Measurements from ENCODE around the gene TBC1D8. TPM values are rescaled to one million over a fixed set of nuclear protein-coding genes. Genes with fewer than 3 reads are reported as not detected.
"Not testable (repeated sequence)": the region's sequence is repeated elsewhere in the genome, so short reads cannot be mapped to it uniquely, and the experiment has no call there.

The TBC1D8 gene
- total RNA-seq, 2 experiments from 2014 or later: 2.0 to 2.1 TPM

GRCh38 chr2:101175991-101176390 is 24.8 kb upstream of the TBC1D8 start:
- Mint-ChIP-seq H3K9me3 (peaks cover 9% of the 10 kb centered on the region), H3K27me3 (no peaks in the 10 kb centered on the region), H3K27ac (no peak overlapping the region), H3K4me3 (no peak overlapping the region), H3K4me1 (peaks cover 13% of the 10 kb centered on the region), H3K36me3 (peaks cover 13% of the 10 kb centered on the region)
- no peak for DNase-seq

GRCh38 chr2:101173707-101174295 is 22.6 kb upstream of the TBC1D8 start:
- H3K27me3 Mint-ChIP-seq: no peaks in the 10 kb centered on the region
- peaks cover 16% of the 10 kb centered on the region for H3K9me3 Mint-ChIP-seq
- H3K4me1 Mint-ChIP-seq: peaks cover 13% of the 10 kb centered on the region
- peak overlapping the region; percentile 3 for H3K4me3 Mint-ChIP-seq
- peak overlapping the region; percentile 88 for H3K27ac Mint-ChIP-seq
- peaks cover 13% of the 10 kb centered on the region for H3K36me3 Mint-ChIP-seq
- peak; percentile 51 for DNase-seq

GRCh38 chr2:101169822-101170221 is 18.6 kb upstream of the TBC1D8 start:
- H3K36me3 Mint-ChIP-seq: peaks cover 20% of the 10 kb centered on the region
- H3K27me3 Mint-ChIP-seq, H3K4me3 Mint-ChIP-seq, DNase-seq, H3K27ac Mint-ChIP-seq: not testable (repeated sequence)
- peaks cover 33% of the 10 kb centered on the region for H3K9me3 Mint-ChIP-seq
- H3K4me1 Mint-ChIP-seq: peaks cover 19% of the 10 kb centered on the region

- Mint-ChIP-seq H3K4me1 (peaks cover 11% of the 10 kb centered on the region), H3K9me3 (peaks cover 30% of the 10 kb centered on the region), H3K27ac (no peak overlapping the region), H3K4me3 (no peak overlapping the region), H3K36me3 (peaks cover 17% of the 10 kb centered on the region), H3K27me3 (no peaks in the 10 kb centered on the region)
- no peak for DNase-seq
These were observed 17.5 kb upstream of the TBC1D8 start for GRCh38 chr2:101168706-101169105.

- not testable (repeated sequence) for H3K4me3 Mint-ChIP-seq, H3K27me3 Mint-ChIP-seq, H3K27ac Mint-ChIP-seq, H3K4me1 Mint-ChIP-seq, DNase-seq
- Mint-ChIP-seq H3K9me3 (peaks cover 29% of the 10 kb centered on the region), H3K36me3 (peaks cover 12% of the 10 kb centered on the region)
These were observed 16.4 kb upstream of the TBC1D8 start for GRCh38 chr2:101167532-101167931.

GRCh38 chr2:101164021-101164420 is 12.8 kb upstream of the TBC1D8 start:
- no peak for DNase-seq
- Mint-ChIP-seq H3K36me3 (peaks cover 7% of the 10 kb centered on the region), H3K4me1 (peaks cover 7% of the 10 kb centered on the region), H3K9me3 (peaks cover 17% of the 10 kb centered on the region), H3K27me3 (no peaks in the 10 kb centered on the region), H3K27ac (no peak overlapping the region), H3K4me3 (no peak overlapping the region)

GRCh38 chr2:101162561-101163330 is 11.6 kb upstream of the TBC1D8 start:
- H3K4me1 Mint-ChIP-seq: peaks cover 7% of the 10 kb centered on the region
- no peak overlapping the region for H3K4me3 Mint-ChIP-seq
- no peak overlapping the region for H3K27ac Mint-ChIP-seq
- H3K36me3 Mint-ChIP-seq: peaks cover 7% of the 10 kb centered on the region
- no peaks in the 10 kb centered on the region for H3K27me3 Mint-ChIP-seq
- peaks cover 9% of the 10 kb centered on the region for H3K9me3 Mint-ChIP-seq
- no peak for DNase-seq

GRCh38 chr2:101161658-101162057 is 10.5 kb upstream of the TBC1D8 start:
- Mint-ChIP-seq H3K27ac (no peak overlapping the region), H3K4me3 (no peak overlapping the region), H3K9me3 (no peaks in the 10 kb centered on the region), H3K4me1 (peaks cover 6% of the 10 kb centered on the region), H3K36me3 (no peaks in the 10 kb centered on the region), H3K27me3 (no peaks in the 10 kb centered on the region)
- no peak for DNase-seq

GRCh38 chr2:101160454-101160853 is 9.3 kb upstream of the TBC1D8 start:
- Mint-ChIP-seq H3K27ac (no peak overlapping the region), H3K36me3 (no peaks in the 10 kb centered on the region), H3K27me3 (no peaks in the 10 kb centered on the region), H3K9me3 (no peaks in the 10 kb centered on the region), H3K4me3 (no peak overlapping the region), H3K4me1 (peaks cover 3% of the 10 kb centered on the region)
- DNase-seq: no peak

- no peaks in the 10 kb centered on the region for H3K36me3 Mint-ChIP-seq
- no peaks in the 10 kb centered on the region for H3K9me3 Mint-ChIP-seq
- H3K4me3 Mint-ChIP-seq: no peak overlapping the region
- H3K4me1 Mint-ChIP-seq: peaks cover 3% of the 10 kb centered on the region
- no peak for DNase-seq
- no peaks in the 10 kb centered on the region for H3K27me3 Mint-ChIP-seq
- H3K27ac Mint-ChIP-seq: no peak overlapping the region
These were observed 8.3 kb upstream of the TBC1D8 start for GRCh38 chr2:101159526-101159925.

GRCh38 chr2:101157272-101157671 is 6.1 kb upstream of the TBC1D8 start:
- H3K4me3 Mint-ChIP-seq: no peak overlapping the region
- H3K27ac Mint-ChIP-seq: no peak overlapping the region
- DNase-seq: peak; percentile 13
- H3K4me1 Mint-ChIP-seq: peaks cover 10% of the 10 kb centered on the region
- H3K27me3 Mint-ChIP-seq: peaks cover 10% of the 10 kb centered on the region
- no peaks in the 10 kb centered on the region for H3K9me3 Mint-ChIP-seq
- H3K36me3 Mint-ChIP-seq: no peaks in the 10 kb centered on the region

- Mint-ChIP-seq H3K27ac (no peak overlapping the region), H3K9me3 (no peaks in the 10 kb centered on the region), H3K27me3 (peaks cover 30% of the 10 kb centered on the region), H3K4me3 (no peak overlapping the region), H3K4me1 (peaks cover 19% of the 10 kb centered on the region), H3K36me3 (no peaks in the 10 kb centered on the region)
- no peak for DNase-seq
These were observed 2.6 kb upstream of the TBC1D8 start for GRCh38 chr2:101153787-101154186.

GRCh38 chr2:101153077-101153707 is 2.0 kb upstream of the TBC1D8 start:
- no peak overlapping the region for H3K4me3 Mint-ChIP-seq
- H3K27ac Mint-ChIP-seq: no peak overlapping the region
- H3K36me3 Mint-ChIP-seq: no peaks in the 10 kb centered on the region
- no peaks in the 10 kb centered on the region for H3K9me3 Mint-ChIP-seq
- DNase-seq: no peak
- H3K27me3 Mint-ChIP-seq: peaks cover 30% of the 10 kb centered on the region
- peaks cover 19% of the 10 kb centered on the region for H3K4me1 Mint-ChIP-seq

GRCh38 chr2:101152272-101153076 is 1.3 kb upstream of the TBC1D8 start:
- DNase-seq: peak; percentile 13
- Mint-ChIP-seq H3K36me3 (no peaks in the 10 kb centered on the region), H3K4me3 (peak overlapping the region; percentile 74), H3K27me3 (peaks cover 36% of the 10 kb centered on the region), H3K9me3 (no peaks in the 10 kb centered on the region), H3K27ac (no peak overlapping the region), H3K4me1 (peaks cover 19% of the 10 kb centered on the region)

GRCh38 chr2:101151859-101152271 is 683 bp upstream of the TBC1D8 start:
- no peaks in the 10 kb centered on the region for H3K9me3 Mint-ChIP-seq
- H3K27me3 Mint-ChIP-seq: peaks cover 40% of the 10 kb centered on the region
- H3K27ac Mint-ChIP-seq: no peak overlapping the region
- DNase-seq: no peak
- H3K4me3 Mint-ChIP-seq: peak overlapping the region; percentile 74
- H3K36me3 Mint-ChIP-seq: no peaks in the 10 kb centered on the region
- H3K4me1 Mint-ChIP-seq: peaks cover 15% of the 10 kb centered on the region
